ENCODE data around the gene NTS. TPM values are rescaled to one million over a fixed set of nuclear protein-coding genes. Genes with fewer than 3 reads are reported as not detected.

NTS gene
- total RNA-seq: not detected in 2 replicates

GRCh38 chr12:85874031-85874461 lies at the start of gene NTS:
NTS (plus strand) TSS chr12:85874295; CDS start chr12:85874404, 109 bp downstream.

GRCh38 chr12:85836197-85837090 lies 37.7 kb upstream of the NTS start, which contains the start of gene RASSF9:
RASSF9 (minus strand) TSS chr12:85836409; CDS start chr12:85836201, 208 bp downstream.

Other genes starting within 250 kb of the NTS start
- 4.3 and 6.5 TPM in 2 replicates for gene RASSF9, start 37.9 kb upstream of the NTS start, total RNA-seq